GM23248 (cell line): ENCODE measurements around the gene GGT7.

ENCODE experiments used
- EZH2 ChIP-seq: fragments of 200-600 bp; sonication (generic); IDR thresholded peaks from 2 replicates; pipeline ENCODE4 v1.6.1; 2018; ENCODE audit warnings: antibody characterized with exemption, mild to moderate bottlenecking; ENCODE audit not compliant: insufficient read depth, poor library complexity, severe bottlenecking
- EZH2phosphoT487 ChIP-seq: fragments of 200-600 bp; sonication (generic); IDR thresholded peaks from 2 replicates; pipeline ENCODE4 v1.6.1; 2018; ENCODE audit warnings: antibody characterized with exemption, moderate library complexity, mild to moderate bottlenecking, low read depth; ENCODE audit not compliant: insufficient read depth

- TF ChIP-seq EZH2 (no peak), EZH2phosphoT487 (no peak)
Measured at GRCh38 chr20:34871320-34871926, 1.2 kb downstream of the GGT7 start.
